Stimulated activated CD8-positive, alpha-beta memory T cell treated with anti-CD3 and anti-CD28 coated beads, Interleukin-2, amount 100 ng/mL, for 48 hours (primary cell): ENCODE data around the gene FAM13A.
A peak's percentile ranks its signal among the peaks of the same experiment; 100 is the strongest.

Experiments
- DNase-seq, 2 donors: peaks; one replicate each; pipeline ENCODE4 v3.0.0-alpha.2; 2020; ENCODE audit warnings: low read depth in 2 of 2

Gene FAM13A

GRCh38 chr4:88843067-88843685, 213.8 kb downstream of the FAM13A start:
- no peak for DNase-seq

DNA sequence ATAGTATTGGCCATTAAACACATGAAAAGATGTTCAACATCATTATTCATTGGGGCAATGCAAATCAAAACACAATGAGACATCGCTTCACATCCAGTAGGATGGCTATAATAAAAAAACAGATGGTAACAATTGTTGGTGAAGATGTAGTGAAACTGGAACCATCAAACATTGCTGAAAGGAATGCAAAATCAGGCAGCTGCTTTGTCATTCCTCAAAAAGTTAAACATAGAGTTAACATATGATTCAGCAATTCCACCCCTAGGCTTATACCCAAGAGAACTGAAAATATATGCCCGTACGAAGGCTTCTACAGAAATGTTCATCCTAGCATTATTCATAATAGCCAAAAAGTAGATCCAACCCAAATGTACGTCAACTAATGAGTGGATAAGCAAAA, 215.3 kb downstream of the FAM13A start:
- no peak for DNase-seq

GRCh38 chr4:88836216-88836615, 220.8 kb downstream of the FAM13A start:
- DNase-seq = no peak

DNA sequence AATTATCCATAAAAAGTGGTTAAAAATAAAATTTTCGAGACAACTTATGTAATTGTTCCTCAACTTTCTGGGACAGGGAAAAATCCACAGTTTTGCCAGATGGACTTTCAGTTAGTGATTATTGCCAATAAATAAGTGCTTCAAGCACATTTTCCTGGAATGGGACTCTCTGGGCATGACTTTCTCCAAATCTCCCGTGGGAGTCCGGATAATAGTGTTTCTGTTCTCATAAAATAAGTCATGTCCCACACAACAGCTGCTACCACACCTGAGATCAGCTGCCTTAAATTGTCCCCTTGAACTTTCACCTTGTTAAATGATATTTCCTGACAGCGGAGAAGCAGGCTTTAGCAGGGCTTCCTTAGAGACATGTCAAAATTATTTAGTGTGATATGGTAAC, 226.0 kb downstream of the FAM13A start:
- no peak for DNase-seq

GRCh38 chr4:88830598-88830997, 226.4 kb downstream of the FAM13A start:
- DNase-seq = no peak

DNA sequence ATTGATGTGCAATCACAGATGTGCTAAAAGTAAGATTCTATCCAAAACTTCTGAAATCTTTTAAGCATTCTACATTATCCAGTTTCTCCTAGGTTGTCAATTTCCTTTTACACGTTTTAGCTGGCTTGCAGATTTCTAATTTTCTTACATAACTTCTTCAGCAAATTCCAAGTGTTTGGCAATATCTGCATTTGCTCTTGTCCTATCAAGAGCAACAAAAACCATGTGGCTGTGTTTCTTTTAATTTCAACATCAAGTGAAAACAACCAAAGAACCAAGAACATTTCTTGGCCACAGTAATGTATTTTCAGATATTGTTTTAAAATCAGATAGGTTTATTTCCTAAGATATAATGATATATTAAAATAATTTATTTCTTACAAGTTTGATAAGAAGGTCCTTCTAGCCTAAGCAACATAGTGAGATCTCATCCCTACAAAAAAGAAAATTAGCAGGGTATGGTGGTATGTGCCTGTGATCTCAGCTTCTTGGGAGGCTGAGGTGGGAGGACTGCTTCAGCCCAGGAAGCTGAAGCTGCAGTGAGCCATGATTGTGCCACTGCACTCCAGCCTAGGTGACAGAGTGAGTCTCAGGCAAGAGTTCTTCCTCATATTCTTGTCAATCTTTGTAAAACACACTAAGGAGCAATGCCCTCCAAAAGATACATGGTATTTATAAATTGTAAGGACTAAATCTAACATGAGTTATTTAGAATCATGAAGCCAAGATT, 228.0 kb downstream of the FAM13A start:
- no peak for DNase-seq

DNA sequence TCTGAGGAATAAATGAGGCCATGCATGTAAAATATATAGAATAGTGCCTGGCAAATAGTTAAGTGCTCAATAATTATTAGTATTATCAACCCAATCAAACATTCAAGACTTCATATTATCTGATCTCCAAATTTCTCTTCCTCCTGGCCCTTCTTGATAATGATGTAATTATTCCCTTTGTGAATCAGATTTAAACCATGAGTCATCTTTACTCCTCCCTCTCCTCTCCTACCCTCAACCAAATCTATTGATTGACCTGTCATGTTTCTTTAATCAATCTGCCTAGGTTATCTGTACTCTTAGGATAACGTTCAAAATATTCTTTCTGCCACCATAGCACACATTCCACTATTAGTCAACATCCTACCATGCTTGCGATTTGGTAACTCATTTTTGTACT, 229.5 kb downstream of the FAM13A start:
- DNase-seq = no peak

GRCh38 chr4:88826771-88827170, 230.2 kb downstream of the FAM13A start:
- DNase-seq = no peak

GRCh38 chr4:88825931-88826330, 231.1 kb downstream of the FAM13A start:
- no peak for DNase-seq

GRCh38 chr4:88823058-88823919, 233.7 kb downstream of the FAM13A start:
- DNase-seq = peak; percentile 7 to 28

DNA sequence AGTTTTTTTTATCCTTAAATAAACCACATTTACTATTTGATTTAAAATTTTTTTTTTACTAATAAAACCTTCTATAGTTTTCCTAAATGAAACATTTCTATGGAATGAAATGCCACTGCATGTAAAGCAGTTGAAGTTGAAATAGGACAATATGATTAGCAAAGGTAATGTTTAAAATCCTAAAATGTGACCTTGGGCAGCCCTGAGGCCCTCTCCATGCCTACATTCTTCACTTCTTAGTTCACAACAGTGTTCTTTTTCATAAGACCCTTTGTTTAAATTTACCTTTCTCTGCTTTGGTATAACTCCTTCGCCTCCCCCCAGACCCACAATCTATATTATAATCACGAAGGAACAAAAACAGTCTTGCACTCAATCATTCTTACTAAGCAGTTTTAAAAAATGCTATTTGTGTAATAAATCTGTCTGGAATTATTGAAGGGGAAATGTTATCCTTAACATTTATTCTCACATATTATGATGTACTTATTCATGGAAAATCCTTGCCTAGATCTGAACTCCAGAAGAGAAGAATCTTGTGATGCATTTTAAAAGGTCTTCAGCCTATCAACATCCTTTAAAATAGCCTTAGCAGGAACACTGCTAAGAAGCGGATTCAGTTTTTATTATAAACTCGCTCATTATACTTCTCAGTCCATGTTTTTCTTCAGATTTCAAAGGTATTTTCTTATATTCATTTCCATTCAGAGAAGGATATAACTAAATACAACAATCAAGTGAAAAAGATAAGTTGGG, 234.8 kb downstream of the FAM13A start:
- DNase-seq = no peak

DNA sequence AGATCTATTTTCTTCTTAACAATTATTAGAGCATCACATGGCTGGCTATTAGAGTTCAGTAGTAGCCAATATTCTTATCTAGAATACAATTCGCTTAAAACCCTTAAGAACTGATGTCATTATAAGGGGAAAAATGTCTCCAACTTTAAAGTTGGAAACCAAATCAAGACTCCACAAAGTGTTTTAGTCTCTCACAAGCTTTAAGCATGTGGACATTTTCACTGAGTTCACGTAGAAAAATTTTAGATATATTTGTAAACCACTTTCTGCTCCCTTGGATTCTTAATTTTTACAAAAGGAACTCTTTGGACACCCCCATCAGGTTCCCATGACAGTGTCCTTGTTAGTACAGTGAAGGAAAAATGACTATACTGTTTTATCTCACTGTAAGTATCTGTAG, 235.5 kb downstream of the FAM13A start:
- DNase-seq = no peak

DNA sequence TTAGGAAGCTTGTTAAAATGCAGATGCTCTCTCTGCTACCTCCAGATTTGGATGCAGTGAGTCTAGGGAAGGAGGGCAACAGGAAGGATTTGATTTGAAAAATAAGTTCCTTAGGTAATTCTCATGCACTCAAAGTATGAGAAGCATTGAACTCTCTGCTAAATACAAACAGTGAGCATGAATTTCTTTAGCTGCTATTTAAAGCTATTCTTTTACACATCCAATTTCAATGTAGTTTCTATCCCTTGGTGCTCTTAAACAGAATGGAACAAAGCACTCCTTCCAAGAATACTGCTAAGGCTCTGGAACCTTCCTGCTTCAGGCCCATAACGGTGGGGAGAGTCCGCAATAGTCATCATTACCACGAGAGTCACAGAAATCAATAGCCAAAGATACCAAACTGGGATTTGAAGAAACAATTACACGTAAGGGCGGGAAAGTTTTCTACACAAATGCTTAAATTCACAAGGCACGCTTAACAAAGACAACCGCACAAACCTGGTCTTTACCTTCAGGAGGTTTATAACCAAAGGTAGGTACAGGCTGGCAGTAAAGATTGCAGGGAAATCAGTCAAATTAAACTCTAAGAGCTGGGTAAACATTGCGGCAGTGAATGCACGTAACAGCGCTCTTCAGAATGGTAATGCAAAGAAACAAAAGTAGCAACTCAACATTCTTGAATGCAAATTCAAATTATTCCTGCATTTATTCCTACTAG, 236.1 kb downstream of the FAM13A start:
- no peak for DNase-seq

DNA sequence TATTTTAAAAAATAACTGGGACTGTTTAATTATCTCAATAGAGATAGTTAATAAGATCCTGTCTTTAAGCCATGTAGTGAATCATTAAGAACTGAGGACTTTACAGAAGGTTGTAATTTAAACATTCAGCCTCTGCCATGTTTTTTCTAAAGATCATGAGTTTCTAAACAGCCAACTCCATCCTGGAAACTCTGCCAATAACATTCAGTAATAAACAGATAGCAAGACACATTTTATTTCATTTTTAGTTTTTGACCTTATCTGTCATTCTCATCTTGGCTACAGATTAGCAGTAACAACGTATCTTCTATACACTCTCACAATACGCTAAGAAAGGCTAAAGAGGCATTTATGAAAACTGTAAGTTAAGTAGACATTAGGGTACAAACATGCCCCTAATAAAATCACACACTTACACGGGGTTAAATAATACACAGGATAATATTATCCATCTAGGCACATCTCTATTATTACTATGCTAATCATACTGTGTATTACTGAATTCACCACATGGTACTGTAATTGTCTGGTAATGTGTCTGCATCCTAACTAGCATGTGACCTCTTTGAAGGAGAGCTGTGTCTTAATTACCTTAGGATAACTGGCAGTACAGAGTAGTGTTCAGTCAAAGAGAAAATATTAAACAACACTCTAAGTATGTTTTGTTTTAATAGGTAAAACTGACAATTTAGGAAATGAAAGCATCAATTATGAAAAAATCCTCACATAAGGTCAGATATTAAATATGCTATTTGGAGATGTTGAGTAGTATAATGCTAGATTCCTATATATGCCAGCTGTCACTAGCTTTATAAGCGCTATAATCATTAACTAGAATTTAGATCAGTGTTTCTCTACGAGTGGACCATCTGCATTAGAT, 236.9 kb downstream of the FAM13A start:
- DNase-seq = no peak

DNA sequence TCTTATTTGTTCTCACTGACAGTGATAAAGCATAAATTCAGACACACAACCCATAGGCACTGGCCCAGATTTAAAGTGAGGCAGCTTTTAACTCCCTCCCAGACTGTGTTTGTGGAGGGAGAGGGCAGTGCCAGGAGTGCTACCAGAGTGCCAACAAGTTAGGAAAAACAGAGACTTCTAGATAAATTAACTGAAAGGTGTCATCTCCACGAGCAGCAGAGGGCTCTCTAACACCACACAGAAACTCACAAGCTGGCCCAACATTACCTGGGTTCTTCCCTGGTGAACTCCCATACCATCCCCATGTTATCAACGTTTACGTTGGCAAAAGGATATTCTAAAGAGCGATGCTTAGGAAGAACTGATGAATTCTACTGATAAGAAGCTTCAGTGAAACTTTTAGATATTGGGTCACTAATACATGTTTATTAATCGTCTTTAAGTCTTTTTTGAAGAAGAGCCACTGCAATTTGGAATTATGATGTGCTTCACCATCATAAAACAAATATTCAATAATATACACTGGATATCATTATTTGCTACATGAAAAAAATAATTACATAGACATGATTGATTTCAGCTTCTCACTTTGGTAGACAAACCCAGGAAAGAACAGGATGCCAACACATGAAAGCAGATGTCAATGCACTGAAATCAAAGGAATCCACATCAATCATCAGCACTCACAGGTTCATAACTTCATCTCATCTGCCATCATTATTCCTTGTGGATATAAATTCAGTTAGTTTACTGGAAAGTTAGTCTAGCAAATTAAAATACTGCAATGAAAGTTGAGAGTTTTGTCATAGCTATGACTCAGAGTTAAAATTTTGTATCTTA, 238.1 kb downstream of the FAM13A start:
- DNase-seq = no peak

- DNase-seq = no peak
Measured at GRCh38 chr4:88817740-88818139, 239.2 kb downstream of the FAM13A start.

- DNase-seq = no peak
Measured at GRCh38 chr4:88816360-88816759, 240.6 kb downstream of the FAM13A start.

DNA sequence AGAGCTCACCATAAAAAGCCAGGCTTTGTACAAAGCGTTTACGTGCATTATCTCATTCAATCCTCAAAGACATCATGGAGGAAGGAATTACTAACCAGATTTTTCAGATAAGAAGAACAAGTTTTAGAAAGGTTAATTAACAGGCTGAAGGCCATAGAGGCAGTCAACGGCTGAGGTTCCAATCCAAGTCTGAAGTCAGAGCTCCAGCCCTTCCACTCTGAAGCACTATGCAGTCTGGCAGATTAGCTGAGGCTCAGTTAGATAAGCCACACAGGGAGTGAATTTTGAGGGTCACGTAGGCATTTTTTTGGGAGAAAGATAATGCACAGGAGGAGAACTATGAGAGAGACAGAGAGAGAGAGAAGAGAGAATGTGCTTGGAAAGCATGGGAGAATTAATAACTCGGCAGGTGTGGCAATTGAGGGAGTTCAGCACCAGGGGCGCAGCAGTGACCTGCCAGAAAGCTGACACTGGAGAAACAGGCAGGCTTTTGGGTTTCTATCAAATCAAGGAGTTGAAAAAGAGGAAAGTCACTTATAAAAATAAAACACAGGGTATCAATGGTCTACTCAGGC, 242.9 kb downstream of the FAM13A start:
- DNase-seq = no peak

DNA sequence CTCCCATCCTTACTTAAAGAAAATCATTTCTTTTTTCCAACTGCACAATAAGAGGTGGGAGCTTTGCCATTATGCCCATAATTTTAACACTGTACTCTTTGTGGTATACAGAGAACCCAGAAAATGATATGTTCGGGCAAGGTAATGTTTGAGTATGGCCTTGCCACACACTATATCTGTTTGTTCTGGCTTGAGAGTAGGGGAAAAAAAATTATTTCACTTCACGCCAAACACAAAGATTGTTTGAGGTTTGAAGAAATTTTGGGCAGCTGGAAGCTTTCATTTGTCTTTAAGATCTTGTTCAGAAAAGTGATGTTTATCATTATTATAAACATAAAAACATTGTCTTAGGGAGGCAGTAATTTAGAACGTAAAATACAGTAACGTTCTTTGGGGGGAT, 244.0 kb downstream of the FAM13A start:
- DNase-seq = no peak
